Fibroblast of mammary gland (primary cell): Measurements from ENCODE around the gene TCF25.

ENCODE experiments used
- DNase-seq: peaks from one replicate; pipeline ENCODE4 v3.0.0-alpha.2; 2010; ENCODE audit warnings: low read depth
- H3K4me3 ChIP-seq: 2 replicates; pipeline ENCODE4 v1.5.1; 2011; ENCODE audit warnings: low read depth, mild to moderate bottlenecking, low read length, moderate library complexity; ENCODE audit not compliant: control insufficient read depth
- TF ChIP-seq, protein P1 (sequence below): conservative IDR thresholded peaks from 2 replicates; pipeline ENCODE4 v1.5.1; 2011; ENCODE audit warnings: low read depth, low read length, inconsistent platforms; ENCODE audit not compliant: control insufficient read depth, insufficient read depth

Gene TCF25

GRCh38 chr16:89847940-89848297 lies 25.5 kb upstream of the TCF25 start:
- H3K4me3 ChIP-seq: no peak overlapping the region

DNA sequence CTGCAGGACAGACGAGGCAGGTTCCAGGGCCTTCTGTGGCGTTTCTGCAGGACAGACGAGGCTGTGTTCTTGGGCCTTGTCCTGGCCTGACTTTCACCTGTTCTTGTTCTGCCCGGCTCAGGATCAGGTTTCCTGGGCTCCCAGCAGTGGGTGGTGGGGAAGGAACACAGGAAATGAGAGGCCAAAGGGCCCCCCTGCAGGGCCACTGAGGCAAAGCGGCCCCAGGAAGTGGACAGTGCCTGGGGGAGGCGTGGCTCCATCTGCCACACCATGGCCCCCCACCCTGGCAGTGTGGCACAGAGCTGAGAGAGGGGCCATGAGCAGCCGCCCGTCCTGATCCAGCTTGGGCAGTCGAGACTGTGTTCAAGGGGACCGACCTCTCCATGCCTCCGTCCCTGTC lies 24.4 kb upstream of the TCF25 start:
- H3K4me3 ChIP-seq: no peak overlapping the region
- TF ChIP-seq, protein P1, sequence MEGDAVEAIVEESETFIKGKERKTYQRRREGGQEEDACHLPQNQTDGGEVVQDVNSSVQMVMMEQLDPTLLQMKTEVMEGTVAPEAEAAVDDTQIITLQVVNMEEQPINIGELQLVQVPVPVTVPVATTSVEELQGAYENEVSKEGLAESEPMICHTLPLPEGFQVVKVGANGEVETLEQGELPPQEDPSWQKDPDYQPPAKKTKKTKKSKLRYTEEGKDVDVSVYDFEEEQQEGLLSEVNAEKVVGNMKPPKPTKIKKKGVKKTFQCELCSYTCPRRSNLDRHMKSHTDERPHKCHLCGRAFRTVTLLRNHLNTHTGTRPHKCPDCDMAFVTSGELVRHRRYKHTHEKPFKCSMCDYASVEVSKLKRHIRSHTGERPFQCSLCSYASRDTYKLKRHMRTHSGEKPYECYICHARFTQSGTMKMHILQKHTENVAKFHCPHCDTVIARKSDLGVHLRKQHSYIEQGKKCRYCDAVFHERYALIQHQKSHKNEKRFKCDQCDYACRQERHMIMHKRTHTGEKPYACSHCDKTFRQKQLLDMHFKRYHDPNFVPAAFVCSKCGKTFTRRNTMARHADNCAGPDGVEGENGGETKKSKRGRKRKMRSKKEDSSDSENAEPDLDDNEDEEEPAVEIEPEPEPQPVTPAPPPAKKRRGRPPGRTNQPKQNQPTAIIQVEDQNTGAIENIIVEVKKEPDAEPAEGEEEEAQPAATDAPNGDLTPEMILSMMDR: no peak
- no peak for DNase-seq

More at GRCh38 chr16:89847940-89848297, 25.5 kb upstream of the TCF25 start:
- DNase-seq: no peak
- TF ChIP-seq, protein P1: no peak

DNA sequence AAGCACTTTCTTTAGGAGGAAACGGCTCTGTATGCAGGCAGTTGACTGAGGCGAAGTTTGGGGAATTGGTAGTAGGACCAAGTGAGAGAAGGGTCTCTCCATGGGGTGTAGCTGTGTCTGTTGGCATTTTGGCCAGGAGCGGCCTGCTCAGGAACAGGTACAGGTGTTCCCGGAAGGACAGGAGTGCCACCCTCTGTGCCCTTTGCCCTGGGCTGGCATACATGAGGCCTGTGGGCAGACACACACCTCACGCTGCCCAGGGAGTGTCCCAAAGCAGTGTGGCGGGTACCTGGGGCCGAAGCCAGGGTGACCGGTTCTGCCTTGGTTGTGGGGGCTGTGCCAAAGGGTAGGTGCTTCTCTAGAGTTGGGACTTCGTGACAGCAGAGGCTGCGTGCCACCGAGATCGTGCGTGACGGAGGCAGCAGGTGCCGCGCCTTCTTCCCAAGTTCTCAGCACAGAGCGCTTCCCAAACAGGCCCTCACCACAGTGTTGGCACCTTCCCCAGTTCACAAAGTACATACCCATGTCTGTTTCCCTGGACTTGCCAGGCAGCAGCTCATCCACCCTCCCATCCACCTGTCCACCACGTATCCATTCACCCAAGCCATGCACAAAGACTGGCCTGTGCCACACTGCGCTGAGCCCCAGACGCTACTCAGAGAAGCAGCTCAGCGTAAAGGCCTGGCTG lies 19.9 kb upstream of the TCF25 start:
- H3K4me3 ChIP-seq: no peak overlapping the region
- DNase-seq: no peak
- TF ChIP-seq, protein P1: no peak

DNA sequence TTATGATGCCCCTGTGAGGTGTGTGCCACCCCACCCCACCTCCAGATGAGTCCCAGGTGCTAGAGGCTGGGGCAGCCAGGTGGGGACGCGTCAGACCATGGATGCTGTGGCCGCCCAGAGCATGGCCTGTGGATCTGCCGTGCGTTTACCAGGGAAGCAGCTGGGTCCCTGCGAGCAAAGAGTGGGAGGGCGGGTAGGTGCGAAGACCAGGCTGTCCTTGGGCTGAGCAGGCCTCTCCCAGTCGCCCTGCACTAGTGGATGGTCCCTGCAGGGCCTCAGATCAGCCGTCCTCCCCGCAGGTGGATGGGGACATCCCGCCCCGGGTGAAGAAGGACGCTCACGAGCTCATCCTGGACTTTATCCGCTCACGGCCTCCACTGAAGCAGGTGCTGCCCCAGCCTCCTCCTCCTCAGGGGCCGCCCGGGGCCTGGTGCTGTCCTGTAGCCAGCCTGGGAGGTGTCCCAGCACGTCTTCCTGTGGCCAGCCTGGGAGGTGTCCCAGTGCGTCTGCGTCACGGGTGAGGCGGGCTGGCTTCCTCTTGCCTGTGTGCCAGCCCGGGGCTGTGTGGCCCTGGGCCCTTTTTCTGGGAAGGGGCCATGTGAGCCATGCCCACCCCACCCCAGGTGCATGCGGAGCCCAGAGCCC lies 18.0 kb upstream of the TCF25 start:
- TF ChIP-seq, protein P1: no peak
- no peak for DNase-seq
- no peak overlapping the region for H3K4me3 ChIP-seq

GRCh38 chr16:89855986-89856385 lies 17.4 kb upstream of the TCF25 start:
- DNase-seq: no peak
- H3K4me3 ChIP-seq: no peak overlapping the region
- TF ChIP-seq, protein P1: no peak

DNA sequence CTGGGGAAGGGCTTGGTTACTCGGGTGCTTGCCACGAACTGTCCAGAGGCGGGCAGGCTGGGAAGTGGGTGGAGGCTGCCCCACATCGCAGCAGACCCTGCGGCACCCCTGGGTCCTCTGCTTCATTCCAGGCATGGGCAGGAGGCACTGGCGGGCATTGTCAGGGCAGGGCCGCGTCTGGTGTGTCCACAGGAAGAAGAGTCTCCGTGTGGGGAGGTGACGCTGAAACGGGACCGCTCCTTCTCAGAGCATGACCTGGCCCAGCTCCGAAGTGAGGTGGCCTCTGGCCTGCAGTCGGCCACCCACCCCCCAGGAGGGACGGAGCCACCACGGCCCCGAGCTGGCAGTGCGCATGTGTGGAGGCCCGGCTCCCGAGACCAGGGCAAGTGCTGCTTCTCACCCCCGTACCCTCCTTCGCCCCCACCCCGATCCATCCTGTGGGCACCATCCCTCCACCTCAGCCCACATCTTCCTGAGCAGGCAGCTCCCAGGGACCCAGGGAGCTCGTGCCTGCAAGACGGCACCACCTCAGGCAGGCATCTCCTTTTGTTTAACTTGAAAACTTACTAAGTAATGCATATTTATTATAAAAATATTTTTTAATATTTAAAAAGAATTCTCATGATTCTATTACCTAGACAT lies 14.3 kb upstream of the TCF25 start:
- TF ChIP-seq, protein P1: no peak
- H3K4me3 ChIP-seq: no peak overlapping the region
- no peak for DNase-seq

- DNase-seq: no peak
- H3K4me3 ChIP-seq: no peak overlapping the region
- TF ChIP-seq, protein P1: no peak
Measured at GRCh38 chr16:89859615-89860007, 13.8 kb upstream of the TCF25 start.
